LoVo (cell line): ENCODE measurements around the gene FMNL1.
A peak's percentile ranks its signal among the peaks of the same experiment; 100 is the strongest.

Experiments
- DNase-seq: peaks from one replicate; pipeline ENCODE4 v3.0.0-alpha.2; 2016; ENCODE audit warnings: low spot score

Gene FMNL1

GRCh38 chr17:45256114-45256966, 34.7 kb downstream of the FMNL1 start:
- peak; percentile 18 for DNase-seq

DNA sequence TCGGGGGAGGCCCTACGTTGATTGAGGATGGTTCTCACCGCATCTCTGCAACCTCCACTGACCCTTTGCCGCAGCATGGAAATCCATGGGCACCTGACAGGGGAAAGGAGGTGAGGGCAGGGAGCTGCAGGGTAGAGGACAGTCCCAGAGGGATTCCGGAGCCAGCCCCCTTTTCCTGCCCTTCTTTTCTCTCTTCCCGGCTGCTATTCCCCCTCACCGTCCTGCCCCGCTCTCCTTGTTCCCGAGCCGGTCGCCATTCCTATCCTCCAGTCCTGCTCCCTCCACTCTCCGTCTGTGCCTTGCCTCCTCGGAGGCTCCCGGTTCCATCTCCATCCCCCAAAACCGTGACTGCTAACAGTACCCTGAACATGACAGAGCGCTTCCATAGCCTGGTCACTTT, 35.4 kb downstream of the FMNL1 start:
- DNase-seq: no peak

DNA sequence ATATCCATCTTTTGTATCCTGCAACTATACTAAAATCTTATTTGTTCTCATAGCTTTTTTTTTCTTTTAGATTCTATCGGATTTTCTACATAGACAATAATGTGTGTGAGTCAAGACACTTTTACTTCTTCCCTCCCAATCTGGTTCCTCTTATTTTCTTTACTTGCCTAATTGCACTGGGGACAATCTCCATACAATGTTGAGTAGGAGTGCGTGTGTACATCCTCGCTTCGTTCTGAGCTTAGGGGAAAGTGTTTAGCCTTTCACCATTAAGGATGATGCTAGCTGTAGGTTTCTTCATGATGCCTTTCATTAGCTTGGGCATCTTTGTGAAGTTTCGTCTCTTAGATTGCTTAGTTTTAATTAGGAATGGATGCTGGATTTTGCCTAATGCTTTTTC, 37.3 kb downstream of the FMNL1 start:
- no peak for DNase-seq

DNA sequence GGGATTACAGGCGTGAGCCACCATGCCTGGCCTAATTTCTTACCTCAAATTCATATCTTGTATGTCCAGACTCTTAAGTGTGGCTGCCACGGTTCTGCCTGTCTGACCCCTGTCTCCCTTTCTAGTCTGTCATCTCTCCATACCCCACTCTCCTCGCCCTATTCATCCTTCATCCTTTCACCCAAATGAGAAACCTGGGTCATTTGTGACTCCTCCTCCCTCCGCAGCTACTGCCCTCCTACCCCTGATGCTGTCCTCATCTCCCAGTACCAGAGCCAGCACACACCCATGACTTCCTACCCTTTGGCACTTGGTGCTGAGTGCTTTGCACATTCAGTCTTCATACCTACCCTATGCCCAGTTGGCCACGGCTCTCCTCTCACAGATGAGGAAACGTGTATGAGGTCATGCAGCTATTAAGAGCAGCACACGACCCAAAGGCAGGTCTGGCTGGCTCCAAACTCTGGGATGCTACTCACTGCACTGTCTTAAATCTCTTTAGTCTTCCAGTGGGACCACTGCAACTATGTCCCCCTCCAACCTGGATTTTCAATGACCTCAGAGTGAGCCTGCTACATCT, 38.6 kb downstream of the FMNL1 start:
- no peak for DNase-seq

- DNase-seq: no peak
Measured at GRCh38 chr17:45261577-45262515, 40.2 kb downstream of the FMNL1 start, which contains the start of gene SPATA32. SPATA32 (minus strand) TSS chr17:45262094; CDS start chr17:45262016, 78 bp downstream.

GRCh38 chr17:45262516-45263476, 41.1 kb downstream of the FMNL1 start:
- DNase-seq: no peak

- no peak for DNase-seq
Measured at GRCh38 chr17:45263477-45263860, 41.8 kb downstream of the FMNL1 start.

DNA sequence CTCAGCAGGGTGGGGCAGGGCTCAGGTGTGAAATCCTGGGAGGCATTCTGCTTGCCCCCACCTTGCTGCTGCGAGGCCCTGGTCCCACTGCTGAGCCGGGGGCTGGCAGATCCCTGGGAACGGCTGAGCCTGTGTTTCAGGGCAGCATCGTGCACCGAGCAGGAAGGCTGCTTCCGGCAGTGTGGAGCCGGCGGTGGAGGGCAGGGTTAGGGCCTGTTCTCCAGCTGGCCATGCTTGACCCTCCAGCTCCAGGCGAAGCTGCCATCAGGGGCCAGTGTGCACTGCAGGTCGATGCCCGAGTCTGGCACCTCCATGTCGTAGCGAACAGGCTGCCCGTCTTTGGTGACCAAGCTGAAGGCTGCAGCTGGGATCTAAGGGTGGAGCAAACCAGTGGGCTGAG, 42.7 kb downstream of the FMNL1 start:
- DNase-seq: no peak

GRCh38 chr17:45264988-45265387, 43.3 kb downstream of the FMNL1 start:
- no peak for DNase-seq

- no peak for DNase-seq
Measured at GRCh38 chr17:45265821-45266220, 44.1 kb downstream of the FMNL1 start.

DNA sequence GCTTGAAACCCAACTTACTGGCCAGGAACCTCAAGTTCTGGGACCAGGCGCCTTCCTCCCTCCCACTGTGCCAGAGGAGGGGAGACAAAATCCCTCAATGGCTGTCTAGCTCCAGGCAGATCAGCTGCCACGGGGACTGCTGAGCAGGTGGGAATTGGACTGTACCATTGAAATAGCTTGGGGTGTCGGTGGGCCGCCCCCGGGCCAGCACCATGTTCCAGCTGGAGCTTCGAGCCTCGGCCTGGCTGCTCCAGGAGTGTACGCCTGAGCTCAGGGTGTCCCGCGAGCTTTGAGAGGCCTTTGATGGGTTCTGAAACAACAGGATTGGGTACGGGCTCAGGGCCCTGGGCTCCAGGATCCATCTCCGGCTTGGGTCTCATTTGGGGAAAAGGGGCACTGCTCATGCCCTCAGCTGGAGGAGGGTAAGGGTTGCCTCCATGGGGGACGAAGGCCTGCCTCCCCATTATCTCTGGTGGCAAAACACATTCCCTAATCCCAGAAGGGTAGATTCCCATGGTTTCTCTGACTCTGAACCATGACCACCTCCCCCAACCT, 44.8 kb downstream of the FMNL1 start:
- DNase-seq: no peak

DNA sequence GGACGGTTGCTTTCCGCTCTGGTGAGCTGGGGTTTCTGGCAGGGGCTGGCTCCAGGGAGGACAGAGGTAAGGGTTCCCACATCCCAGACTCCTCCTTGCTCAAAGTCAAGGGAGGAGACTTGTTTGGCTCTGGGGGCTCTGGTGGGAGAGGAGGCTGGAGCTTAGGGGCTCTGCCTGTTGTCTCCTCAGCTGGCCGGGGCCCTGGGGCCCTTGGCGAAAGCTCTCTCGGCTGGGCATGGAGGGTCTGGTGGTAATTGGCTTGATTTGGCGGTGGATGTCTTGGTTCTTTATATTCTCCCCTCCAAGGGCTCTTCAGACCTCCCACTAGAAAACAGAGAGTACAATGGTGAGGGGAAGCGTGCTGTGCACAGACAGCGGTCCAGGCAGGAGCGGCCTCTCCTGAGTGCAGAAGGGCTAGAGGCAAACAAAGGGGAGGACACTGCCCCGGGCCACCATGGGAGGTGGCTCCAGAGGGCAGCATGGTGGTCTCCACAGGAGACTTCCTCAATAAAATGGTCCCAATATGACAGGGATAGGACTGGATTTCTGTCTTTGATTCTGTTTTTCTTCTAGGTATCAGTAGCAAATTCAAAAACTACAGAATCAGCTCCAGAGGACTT, 45.9 kb downstream of the FMNL1 start:
- no peak for DNase-seq

DNA sequence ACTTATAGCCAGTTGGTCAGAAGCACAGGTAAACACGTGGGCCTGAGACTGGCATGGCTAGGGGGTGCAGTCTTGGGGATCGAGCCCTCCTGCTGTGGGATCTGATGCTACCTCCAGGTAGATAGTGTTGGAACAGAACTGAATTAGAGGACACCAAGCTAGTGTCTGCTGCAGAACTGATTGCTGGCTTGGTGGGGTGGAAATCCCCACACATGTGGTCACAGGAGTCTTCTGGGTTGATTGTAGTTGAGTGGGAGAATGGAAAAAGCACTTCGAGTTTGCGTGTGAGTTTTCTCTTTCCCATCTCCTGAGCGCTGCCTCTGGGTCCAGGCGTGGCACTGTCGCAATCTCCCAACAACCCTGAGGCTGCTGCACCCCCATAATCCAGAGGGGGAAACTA, 48.2 kb downstream of the FMNL1 start:
- DNase-seq: no peak

GRCh38 chr17:45270828-45271418, 49.2 kb downstream of the FMNL1 start:
- DNase-seq: no peak

- no peak for DNase-seq
Measured at GRCh38 chr17:45271603-45272002, 49.9 kb downstream of the FMNL1 start.

GRCh38 chr17:45273551-45273957, 51.9 kb downstream of the FMNL1 start:
- no peak for DNase-seq

- no peak for DNase-seq
Measured at GRCh38 chr17:45274033-45274432, 52.3 kb downstream of the FMNL1 start.

- DNase-seq: no peak
Measured at GRCh38 chr17:45276031-45276430, 54.3 kb downstream of the FMNL1 start.

- peak; percentile 84 for DNase-seq
Measured at GRCh38 chr17:45277216-45277849, 55.6 kb downstream of the FMNL1 start.

- DNase-seq: no peak
Measured at GRCh38 chr17:45277992-45278391, 56.3 kb downstream of the FMNL1 start.
